Activated CD4-positive, CD25-positive, alpha-beta regulatory T cell treated with anti-CD3 and anti-CD28 coated beads, Interleukin-2, amount 50 U/mL, for 16 hours (primary cell): ENCODE measurements around the gene KRTAP13-4.

Experiments used
- DNase-seq: peaks from one replicate; pipeline ENCODE4 v3.0.0-alpha.2; 2020; ENCODE audit warnings: low read depth, low spot score

Gene KRTAP13-4, protein sequence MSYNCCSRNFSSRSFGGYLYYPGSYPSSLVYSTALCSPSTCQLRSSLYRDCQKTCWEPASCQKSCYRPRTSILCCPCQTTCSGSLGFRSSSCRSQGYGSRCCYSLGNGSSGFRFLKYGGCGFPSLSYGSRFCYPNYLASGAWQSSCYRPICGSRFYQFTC

DNA sequence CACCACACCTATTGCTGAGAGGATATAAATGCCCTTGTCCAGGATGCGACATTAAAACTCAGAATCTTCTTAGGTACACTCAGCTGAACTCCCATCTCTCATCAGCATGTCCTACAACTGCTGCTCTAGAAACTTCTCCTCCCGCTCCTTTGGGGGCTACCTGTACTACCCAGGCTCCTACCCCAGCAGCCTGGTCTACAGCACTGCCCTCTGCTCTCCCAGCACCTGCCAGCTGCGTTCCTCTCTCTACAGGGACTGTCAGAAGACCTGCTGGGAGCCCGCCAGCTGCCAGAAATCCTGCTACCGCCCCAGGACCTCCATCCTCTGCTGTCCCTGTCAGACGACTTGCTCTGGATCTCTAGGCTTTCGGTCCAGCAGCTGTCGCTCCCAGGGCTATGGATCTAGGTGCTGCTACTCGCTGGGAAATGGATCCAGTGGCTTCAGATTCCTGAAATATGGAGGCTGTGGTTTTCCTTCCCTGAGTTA lies at the start of gene KRTAP13-4:
Gene KRTAP13-4 (plus strand): TSS at position 51 of the 486 bp plus-strand sequence. CDS start 56 bp downstream, at position 107.
- no peak for DNase-seq

DNA sequence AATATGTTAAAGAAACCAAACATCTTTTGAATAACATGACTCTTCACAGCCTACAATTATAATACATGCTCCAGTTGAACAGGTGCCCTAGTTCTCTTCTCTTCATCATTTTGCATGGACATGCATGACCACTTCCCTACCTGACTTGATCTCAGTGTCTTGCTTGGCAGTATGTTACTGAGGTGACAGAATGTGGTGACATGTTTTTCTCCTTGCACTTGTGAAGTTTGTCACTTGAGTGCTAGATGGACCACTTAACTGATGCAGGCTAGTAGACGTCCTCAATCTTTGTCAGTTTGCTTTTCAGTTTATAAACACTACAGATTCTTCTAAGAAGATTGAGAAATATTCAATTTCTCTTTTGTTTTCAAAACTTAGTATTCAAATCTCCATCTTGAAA lies 47.8 kb upstream of the KRTAP13-4 start:
- no peak for DNase-seq

DNA sequence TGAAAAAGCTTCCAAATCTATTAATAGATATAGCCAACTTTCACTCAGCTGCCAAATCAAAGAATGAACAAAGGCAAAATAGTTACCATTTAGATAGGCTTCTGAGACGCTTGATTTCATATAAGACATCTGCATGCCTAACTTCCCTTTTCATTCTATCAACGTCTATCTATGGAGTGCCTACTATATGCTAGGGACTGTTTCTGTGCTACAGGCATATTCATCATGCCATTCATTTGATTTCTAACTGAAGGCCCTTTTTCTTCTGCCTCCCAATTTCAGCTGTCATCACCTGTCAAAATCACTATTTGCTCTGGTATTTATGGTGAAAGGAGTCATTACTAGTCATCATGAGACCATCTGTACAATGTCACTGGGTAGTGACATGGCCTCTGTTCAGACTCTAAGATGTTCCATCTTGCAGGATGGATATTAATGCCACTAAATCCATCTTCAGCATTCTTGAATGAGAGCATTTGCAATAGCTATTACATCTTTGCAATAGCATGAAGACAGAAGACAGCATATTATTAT lies 38.5 kb upstream of the KRTAP13-4 start:
- DNase-seq, result no peak

DNA sequence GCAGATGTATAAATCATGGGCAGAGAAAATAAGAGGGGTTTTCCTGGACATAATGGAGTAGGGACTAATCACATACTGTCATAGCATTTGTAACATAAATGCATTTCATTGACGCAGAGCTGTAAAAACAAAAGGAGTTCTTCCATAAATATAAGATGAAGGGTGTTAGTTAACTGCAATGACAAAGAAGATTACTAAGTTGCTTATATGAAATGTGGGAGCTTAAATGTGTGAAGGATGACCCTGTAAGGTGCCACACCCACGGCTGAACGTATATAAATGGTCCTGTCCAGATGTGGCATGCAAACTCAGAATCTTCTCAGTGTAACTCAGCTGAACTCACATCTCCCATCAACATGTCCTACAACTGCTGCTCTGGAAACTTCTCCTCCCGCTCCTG lies 34.3 kb upstream of the KRTAP13-4 start, which contains the start of gene KRTAP13-1:
Gene KRTAP13-1 (plus strand): TSS at position 301 of the 400 bp plus-strand sequence. CDS start 56 bp downstream, at position 357.
- DNase-seq, result no peak

DNA sequence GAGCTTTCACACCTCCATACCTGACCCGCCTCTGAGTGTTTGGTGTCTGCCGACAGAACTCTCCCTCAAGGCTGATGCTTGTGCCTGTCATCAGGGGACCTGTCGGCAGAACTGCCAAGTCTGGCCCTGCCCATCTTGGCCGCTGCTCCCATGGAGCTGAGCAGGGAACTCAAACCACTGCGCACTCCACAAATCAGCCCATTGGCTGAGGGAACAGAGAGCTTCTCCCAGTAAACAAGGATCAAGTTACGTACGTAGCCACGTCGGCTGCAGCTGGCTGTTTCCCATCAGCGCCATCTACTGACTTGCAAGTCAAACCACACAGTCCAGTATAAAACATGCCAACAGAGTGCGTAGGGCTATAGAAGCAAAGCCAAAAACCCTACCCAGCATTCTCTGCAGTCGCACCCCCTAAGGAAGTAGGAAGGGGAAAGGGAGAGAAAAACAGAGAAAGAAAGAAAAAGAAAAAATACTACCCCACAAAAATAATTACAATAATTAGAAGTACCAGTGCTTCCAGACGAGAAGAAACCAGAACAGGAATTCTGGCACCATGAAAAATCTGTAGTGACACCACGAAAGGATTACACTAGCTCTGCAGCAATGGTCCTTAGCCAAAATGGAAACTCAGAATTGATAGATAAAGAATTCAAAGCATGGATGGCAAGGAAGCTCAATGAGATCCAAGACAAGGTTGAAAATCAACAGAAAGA lies 21.1 kb upstream of the KRTAP13-4 start:
- no peak for DNase-seq

DNA sequence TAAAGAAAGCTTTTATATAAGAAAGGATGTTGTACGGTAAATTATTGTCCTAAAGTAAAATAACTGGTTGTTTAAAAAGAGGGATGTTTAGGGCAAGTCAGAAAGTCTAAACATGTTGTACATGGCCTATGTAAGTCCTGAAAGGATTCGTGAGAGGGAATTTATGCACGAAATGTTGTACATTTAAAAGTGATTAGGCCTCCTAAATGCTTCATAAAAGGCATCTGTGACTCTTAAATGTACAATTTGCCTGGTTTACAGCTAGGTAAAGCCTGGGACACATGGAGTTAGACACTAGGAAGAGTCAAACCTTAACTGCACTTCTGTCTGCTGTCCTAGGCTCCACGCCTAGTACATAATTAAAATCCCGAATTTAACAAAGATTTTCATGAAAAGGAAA lies 14.0 kb upstream of the KRTAP13-4 start:
- no peak for DNase-seq

DNA sequence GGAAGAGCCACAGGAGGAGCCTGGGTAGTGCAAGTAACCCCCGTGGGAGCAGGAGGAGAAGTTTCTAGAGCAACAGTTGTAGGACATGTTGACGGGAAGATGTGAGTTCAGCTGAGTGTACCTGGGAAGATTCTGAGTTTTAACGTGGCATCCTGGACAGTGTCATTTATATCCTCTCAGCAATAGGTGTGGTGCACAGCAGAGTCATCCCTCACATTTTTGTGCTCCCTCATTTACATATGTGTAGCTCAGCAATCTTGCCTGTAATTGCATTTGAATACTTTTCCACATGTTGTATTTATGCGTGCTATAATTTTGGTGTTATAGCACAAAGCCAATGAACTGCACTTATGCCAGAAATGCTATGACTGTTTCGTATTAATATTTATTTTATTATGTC lies 4.2 kb upstream of the KRTAP13-4 start, which contains the start of gene KRTAP13-3:
Gene KRTAP13-3 (minus strand): TSS at position 101 of the 400 bp plus-strand sequence. CDS start 14 bp downstream, at position 87.
- DNase-seq, result no peak

DNA sequence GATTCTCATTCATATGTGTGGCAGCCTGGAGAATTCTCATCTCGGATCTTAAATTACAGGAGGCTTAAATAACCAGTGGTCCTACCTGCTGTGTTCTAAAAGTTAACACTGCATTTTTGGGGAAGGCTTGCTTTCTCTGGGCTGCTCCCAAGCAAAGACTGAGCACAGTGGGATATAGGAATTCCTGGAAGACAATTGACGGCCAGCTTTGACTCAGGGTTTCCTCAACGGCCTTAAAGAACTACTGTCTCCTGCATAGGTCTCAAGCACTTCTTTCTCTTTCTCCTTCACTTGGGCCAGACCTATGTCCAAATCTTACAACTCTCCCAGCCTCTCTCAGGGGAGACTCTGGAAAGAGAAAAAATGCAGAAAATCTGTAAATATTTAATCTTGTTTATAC lies 3.3 kb upstream of the KRTAP13-4 start:
- no peak for DNase-seq

DNA sequence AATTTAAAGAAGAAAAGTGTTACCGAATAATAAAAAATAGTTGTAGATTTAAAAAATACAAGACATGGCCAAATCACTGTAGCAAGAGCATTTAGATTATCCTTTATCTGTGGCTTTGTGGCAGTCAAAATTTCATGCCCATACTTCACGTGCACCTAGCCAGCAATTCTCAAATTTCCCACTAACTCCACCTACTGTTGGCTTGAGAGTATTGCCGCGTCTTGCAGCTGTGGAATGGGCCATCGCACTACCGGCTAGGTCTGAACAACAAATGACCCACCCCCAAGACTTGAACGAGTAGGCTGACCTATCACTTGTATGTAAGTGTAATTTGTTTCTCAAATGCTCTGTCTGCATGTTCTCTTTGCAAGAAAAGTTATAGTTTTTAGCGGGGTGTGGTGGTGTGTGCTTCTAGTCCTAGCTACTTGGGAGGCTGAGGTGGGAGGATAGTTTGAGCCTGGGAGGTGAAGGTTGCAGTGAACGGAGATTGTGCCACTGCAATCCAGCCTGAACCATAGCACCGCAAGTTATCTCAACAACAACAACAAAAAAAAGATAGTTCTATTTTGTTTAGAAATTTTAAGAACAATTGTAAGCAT lies 4.1 kb downstream of the KRTAP13-4 start:
- no peak for DNase-seq

DNA sequence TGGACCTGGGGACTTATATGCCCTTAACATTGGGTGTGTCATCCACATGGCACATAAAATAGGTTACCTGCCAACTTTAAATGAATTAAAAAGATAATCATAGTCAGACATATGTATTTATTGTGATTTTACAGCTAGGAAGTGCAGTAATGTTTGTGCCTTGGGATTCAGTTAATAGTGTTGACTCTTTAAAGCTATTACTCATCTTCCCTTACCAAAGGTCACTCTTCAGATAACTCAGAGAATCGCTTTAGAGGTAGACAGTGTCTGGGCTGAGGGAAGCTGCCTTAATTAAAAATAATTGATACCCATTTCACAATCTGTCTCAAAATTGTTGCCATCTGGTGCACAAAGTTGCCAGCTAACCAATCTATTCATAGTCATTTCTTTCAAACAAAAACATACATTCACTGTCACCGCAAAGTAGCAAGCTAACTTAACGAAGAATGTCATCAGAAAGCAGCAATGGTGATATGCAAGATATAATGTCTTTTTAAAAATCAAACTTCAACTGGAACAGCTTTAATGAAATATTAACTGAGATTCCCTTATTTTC lies 7.1 kb downstream of the KRTAP13-4 start:
- DNase-seq, result no peak

DNA sequence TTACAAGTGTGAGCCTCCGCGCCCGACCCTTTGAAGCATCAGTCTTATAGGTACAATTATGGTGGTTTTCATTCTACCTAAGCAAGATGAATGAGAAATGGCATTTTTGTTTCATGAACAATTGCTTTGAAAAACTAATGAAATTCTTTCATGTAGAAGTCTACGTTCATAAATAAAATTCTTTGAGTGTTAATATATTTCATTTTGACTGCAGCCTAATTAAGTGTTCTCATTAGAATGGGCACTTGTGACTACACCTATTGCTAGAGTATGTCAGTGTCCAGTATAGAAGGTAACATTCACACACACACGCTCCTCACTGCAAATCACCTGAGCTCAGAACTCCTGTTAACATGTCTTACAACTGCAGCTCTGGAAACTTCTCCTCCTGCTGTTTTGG lies 10.0 kb downstream of the KRTAP13-4 start, which contains the start of gene KRTAP15-1:
Gene KRTAP15-1 (plus strand): TSS at position 301 of the 400 bp plus-strand sequence. CDS start 53 bp downstream, at position 354.
- no peak for DNase-seq

DNA sequence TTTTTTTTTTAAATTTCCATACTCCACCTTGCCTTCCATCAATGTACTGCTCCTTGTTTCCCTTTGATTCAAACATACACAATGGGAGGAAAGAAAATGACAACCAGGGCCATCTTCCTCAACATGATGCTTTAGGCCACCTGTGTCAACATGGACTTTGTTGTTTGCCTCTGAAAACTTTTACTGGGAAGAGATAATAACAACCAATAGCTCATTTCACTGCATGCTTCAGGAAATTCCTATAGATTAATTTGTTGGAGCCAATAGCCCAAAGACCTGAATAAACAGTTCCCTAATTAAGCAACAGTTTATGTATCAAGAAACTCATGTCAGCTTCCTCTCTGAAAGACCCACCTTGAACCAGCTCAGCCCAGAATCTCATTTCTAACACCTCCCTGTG lies 13.2 kb downstream of the KRTAP13-4 start:
- DNase-seq, result no peak

DNA sequence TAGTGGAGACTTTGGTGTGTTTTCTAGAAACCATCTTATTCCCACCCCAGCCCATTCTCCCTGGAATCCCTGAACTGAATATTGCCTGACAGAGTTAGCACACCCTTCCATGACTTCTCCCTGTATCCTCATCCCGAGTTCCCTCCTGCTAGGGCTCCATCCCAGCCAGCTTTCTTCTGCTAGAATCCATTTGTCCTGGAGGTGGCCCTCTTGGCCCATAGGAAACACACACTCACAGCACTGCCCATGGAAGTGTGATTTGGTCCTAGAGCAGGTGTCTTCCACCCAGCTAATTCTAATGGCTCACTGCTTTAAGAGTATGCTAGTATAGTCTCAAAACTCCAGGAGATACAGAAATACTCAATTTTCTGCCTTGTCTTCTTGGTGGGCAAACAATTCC lies 14.2 kb downstream of the KRTAP13-4 start:
- no peak for DNase-seq

DNA sequence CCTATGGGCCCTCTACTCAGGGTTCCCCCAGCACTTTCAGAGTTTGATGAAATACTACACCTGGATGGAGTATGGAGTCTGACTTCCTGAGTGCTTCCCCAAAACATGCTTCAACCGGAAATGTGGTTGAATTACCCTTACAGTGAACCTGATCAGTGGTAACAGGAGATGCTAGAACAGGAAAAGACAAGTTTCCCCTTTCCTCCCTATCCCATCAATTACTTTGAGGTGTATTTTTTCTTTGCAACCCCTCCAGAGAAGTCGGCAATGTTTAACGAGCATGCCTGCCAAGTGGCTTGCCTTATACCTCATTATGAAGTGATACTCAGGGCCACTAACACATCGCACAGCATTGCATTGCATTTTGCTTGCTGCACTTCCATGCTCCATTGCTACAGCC lies 17.0 kb downstream of the KRTAP13-4 start:
- no peak for DNase-seq

DNA sequence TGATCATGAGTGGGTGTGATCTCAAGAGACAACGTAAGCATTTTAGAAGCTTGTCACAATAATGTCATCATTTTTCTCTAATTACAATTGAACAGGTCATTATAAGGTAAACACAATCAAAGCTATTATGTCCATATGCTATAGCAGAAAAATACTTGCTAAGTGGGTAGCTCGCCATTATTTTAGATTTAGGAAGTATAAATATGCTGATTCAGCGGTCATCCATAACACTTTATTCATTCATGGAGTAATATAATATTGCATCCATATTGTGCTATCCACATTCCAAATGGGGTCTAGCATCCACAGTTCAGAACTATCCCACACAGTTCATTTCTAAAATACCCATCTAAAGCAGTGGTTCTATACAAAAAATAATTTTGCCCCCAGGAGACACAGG lies 18.5 kb downstream of the KRTAP13-4 start:
- no peak for DNase-seq

DNA sequence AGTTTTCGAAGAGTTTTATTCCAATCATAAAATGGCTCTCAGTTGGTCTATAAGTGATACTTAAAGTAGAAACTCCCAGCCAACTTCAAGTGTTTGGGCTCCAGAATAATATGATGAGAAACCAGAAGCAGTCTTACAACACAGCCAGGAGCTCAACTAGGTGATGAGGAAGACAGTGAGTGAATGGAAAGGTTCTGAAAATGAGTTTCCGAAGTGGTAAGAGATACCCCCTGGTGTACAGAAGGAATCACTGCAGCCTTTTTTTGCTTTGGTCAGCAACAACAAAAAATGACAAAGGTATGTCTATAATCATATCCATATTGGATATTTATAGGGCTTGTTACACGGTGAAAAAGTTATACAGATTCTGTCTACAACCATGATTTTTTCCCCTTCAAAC lies 33.7 kb downstream of the KRTAP13-4 start:
- no peak for DNase-seq

DNA sequence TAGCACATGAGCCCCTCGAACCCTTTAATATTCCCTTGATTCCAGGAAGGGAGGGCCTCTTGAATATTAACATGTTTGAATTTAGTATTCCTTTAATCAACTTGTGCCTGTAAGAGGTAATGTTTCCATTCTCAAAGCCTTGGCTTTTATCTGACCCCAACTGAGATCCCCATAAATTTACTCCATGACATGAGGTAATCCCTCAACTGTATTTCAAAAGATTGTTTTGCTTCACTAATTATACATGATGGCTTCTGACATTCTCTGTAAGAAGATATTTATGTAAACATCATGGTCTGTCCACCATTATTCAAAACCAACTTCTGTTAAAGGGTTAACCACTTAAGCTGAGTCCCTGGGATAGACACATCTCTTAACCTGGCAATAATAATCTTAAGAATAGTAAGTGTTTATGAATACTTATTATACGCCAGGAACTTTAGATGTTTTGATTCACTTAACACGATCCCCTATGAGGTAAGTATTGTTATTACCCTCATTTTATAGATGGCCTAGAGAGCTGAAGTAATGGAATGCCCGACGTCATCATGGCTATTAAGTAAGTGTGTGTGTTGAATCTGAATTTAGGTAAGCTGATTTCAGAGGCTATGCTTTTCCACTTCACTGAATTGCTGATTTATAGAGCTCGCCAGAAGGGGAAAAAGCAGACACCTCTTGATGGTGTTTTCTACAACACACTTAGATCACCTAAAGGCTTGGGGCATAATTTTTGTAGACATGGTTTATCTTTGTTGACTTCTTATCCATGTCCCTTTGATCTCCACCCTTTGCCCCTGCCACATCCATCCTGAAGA lies 39.1 kb downstream of the KRTAP13-4 start:
- no peak for DNase-seq

DNA sequence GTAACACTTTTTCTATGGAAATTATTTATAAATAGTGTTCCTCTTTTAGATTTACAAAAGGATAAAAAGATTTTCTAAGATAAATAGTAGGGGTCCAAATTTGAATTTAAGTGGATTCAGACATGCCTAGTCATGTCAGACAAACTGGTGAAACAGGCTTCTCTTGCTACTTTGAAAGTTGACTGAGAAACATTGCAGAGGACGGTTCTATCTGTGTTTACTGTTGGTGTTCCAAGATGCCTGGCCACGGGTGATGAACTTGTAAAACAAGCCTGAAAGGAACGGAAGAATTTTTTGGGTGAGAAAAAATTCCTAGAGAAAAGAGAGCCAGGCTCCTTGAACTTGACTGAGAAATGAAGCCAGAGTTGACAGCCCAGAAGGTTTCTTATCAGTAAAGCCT lies 48.0 kb downstream of the KRTAP13-4 start:
- DNase-seq, result no peak

DNA sequence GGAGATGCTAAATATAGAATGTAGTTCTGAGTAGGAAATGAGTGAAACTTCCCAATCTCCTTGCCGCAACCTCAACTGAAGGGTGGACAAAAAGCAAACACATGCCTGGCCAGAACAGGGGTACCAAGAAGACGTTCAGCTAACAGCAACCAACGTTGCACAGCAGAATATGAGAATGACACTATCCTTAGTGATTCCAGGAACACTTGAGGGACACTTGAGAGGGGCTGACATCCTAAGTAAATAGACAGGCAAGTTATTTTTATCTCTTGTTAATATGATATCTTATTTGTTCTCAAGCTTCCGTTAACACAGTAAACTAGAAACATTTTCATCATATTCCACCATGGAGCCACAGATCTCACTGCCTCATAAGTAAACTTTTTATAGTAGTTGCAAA lies 49.2 kb downstream of the KRTAP13-4 start:
- DNase-seq, result no peak

DNA sequence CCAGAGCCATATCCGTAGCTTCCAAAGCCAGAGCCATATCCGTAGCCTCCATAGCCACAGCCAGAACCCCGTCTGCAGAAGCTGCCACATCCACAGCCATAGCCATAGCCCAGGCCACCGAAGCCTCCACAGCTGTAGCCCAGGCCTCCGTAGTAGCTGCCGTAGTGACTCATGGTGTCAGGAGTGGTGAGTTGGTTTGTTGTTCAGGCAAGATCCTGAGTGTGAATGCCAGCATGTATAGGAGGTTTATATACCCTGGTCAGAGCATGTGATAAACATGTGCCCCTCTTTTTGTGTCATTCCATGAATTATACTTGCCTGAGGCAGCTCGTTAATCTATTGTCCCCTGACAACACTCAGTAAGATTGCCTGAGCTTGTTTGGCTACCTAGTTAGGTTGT lies 50.1 kb downstream of the KRTAP13-4 start, which contains the start of gene KRTAP19-1:
Gene KRTAP19-1 (minus strand): TSS at position 223 of the 400 bp plus-strand sequence. CDS start 50 bp downstream, at position 173.
- DNase-seq, result no peak
